Naive B cell (primary cell): ENCODE measurements around the gene DCAF4. TPM values are rescaled to one million over a fixed set of nuclear protein-coding genes. Genes with fewer than 3 reads are reported as not detected.

Source experiments
- ATAC-seq, 2 donors: fragments of 150-1000 bp; cut with Tn5 transposase; 2 replicates each; pipeline ENCODE4 v1.10.0; 2021; ENCODE audit warnings: low read depth in 2 of 2, mild to moderate bottlenecking in 2 of 2, moderate library complexity in 2 of 2
- DNase-seq: peaks from one replicate; pipeline ENCODE4 v3.0.0; 2022
- H3K27ac Mint-ChIP-seq, 6 donors: one replicate each; pipeline ENCODE4 v1.8.0; 2020 to 2022; ENCODE audit warnings: mild to moderate bottlenecking in 6 of 6, mixed read lengths in 6 of 6, moderate library complexity in 5 of 6, inconsistent platforms in 2 of 6
- H3K27me3 Mint-ChIP-seq, 3 donors: one replicate each; pipeline ENCODE4 v1.8.0; 2021 to 2022; ENCODE audit warnings: mixed read lengths in 3 of 3, mild to moderate bottlenecking in 1 of 3
- H3K36me3 Mint-ChIP-seq, 2 donors: one replicate each; pipeline ENCODE4 v1.8.0; 2020 to 2022; ENCODE audit warnings: mixed read lengths in 2 of 2, inconsistent platforms in 1 of 2, mild to moderate bottlenecking in 1 of 2
- H3K4me1 Mint-ChIP-seq, 3 donors: one replicate each; pipeline ENCODE4 v1.8.0; 2020 to 2022; ENCODE audit warnings: mixed read lengths in 3 of 3, inconsistent platforms in 1 of 3, mild to moderate bottlenecking in 1 of 3, moderate library complexity in 1 of 3
- H3K4me3 Mint-ChIP-seq, 8 donors: one replicate each; pipeline ENCODE4 v1.8.0; 2020 to 2022; ENCODE audit warnings: mild to moderate bottlenecking in 8 of 8, mixed read lengths in 8 of 8, moderate library complexity in 8 of 8, inconsistent platforms in 2 of 8
- H3K9me3 Mint-ChIP-seq, 7 donors: one replicate each; pipeline ENCODE4 v1.8.0; 2020 to 2022; ENCODE audit warnings: mixed read lengths in 7 of 7, mild to moderate bottlenecking in 5 of 7, inconsistent platforms in 2 of 7, moderate library complexity in 1 of 7
- polyA plus RNA-seq, 6 donors: library from polyadenylated mRNA; unstranded; fragments of 300-500 nt; fragmentation: Illumina TruSeq; gene quantifications; one replicate each; pipeline ENCODE4 v1.2.3, GENCODE V29; 2021; ENCODE audit warnings: low read depth in 6 of 6

The DCAF4 gene
- polyA plus RNA-seq, 6 donors from 2014 or later, result 11.9 to 19.0 (median 13.3) TPM

DNA sequence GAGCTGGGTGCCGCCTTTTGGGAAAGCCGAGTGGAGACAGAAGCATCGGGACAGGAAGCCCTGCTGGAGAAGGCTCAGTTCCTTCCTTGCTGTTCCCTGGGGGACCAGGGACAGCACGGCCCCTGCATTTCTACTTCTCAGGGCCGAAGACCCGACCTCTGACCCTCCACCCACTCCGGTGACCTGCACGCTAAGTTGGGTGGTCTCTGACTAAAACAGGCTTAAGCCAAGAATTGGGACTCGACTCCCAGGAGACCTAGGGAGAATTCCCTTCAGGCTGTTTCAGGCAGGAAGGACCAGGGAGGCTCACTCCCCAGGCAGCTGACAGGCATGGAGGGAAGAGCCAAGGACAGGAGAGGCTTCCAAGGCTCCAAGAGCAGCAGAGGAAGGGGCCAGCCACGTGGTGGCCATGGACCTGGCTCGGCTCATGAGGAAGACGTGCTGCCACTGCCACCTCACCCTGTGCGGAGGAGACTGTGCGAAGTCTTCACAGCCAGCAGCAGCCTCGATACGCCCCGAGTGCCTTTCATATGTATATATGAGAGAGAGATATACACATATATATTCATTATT lies 43.9 kb downstream of the DCAF4 start:
- no peaks in the 10 kb centered on the region for H3K27me3 Mint-ChIP-seq
- H3K4me1 Mint-ChIP-seq, result no peaks in the 10 kb centered on the region
- H3K36me3 Mint-ChIP-seq, result peaks cover 20% of the 10 kb centered on the region in 2 donors
- DNase-seq (no peak), ATAC-seq (no peak)
- H3K9me3 Mint-ChIP-seq, result no peaks in the 10 kb centered on the region
- no peak overlapping the region for H3K27ac Mint-ChIP-seq
- no peak overlapping the region for H3K4me3 Mint-ChIP-seq

DNA sequence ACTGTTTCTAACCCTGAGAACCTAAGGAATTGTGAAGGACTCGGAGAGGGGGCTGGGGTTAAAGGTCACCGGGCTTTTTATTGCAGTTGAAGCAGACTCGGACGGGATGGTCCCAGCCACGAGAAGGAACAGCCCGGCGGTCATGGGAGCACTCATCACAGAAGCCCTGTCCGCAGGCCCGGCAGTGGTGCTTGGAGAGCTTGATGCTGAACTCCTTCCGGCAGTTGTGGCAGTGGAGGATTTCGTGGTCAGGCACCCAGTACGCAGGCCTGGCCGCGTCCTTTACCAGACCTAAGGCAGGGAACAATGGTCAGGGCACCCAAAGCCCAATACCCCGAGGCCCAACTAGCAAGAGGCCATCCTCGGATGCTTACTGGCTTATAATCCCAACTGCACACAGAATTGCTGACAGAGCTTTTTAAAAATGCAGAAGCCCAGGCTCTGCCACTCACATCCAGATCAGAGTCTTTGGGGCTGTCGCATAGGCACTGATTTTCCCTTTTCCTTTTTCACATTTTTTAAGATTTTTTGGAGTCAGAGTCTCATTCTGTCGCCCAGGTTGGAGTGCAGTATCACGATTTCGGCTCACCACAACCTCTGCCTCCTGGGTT lies 44.7 kb downstream of the DCAF4 start:
- Mint-ChIP-seq H3K9me3 (no peaks in the 10 kb centered on the region), H3K27ac (peak overlapping the region in 1 of 6 donors; percentile 37), H3K4me3 (no peak overlapping the region), H3K4me1 (no peaks in the 10 kb centered on the region), H3K36me3 (peaks cover 16 to 19% of the 10 kb centered on the region in 2 donors), H3K27me3 (no peaks in the 10 kb centered on the region)
- ATAC-seq, result no peak
- DNase-seq, result no peak

DNA sequence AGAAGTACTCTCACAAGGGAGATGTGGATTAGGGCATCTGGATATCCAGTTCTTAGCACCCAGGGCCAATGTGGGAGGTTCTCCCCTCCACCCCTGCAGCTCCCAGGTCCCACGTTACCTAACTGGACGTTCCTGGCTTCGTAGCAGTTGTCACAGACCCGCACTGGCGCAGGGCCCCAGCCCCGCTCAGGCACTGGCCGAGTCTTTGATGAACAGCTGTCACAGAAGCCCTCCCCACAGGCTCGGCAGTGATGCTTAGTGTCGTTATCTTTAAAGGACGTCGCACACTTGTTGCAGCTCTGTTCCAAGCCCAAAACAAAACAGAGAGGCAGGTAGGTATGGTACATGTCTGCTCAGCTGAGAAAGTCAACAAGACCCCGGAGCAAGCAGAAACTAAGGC lies 48.4 kb downstream of the DCAF4 start:
- Mint-ChIP-seq H3K27me3 (no peaks in the 10 kb centered on the region), H3K4me3 (no peak overlapping the region), H3K9me3 (no peaks in the 10 kb centered on the region), H3K4me1 (no peaks in the 10 kb centered on the region), H3K27ac (no peak overlapping the region), H3K36me3 (peaks cover 9 to 15% of the 10 kb centered on the region in 2 donors)
- DNase-seq, result no peak
- no peak for ATAC-seq

DNA sequence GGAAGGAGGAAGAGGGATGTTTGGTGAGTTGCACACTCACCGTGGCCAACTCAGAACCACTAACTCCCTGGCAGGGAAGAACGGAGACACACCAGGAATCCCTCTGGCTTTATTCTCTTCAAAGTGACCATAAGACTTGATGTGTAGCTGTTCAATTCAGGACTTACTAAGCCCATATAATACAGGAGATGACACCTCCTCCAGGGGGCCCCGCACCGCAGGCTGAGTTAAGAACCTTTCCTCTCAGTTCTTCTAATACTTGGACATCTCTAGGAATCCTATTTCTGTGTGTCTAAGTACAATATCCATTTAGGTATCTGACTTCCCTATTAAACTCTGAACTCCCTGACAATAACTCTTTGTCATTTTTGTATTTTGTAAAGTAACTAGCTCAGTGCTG lies 49.5 kb downstream of the DCAF4 start:
- Mint-ChIP-seq H3K4me1 (no peaks in the 10 kb centered on the region), H3K9me3 (no peaks in the 10 kb centered on the region), H3K27me3 (no peaks in the 10 kb centered on the region), H3K27ac (peak overlapping the region in 1 of 6 donors; percentile 69), H3K4me3 (no peak overlapping the region), H3K36me3 (peaks cover 7 to 12% of the 10 kb centered on the region in 2 donors)
- DNase-seq (no peak), ATAC-seq (no peak)

DNA sequence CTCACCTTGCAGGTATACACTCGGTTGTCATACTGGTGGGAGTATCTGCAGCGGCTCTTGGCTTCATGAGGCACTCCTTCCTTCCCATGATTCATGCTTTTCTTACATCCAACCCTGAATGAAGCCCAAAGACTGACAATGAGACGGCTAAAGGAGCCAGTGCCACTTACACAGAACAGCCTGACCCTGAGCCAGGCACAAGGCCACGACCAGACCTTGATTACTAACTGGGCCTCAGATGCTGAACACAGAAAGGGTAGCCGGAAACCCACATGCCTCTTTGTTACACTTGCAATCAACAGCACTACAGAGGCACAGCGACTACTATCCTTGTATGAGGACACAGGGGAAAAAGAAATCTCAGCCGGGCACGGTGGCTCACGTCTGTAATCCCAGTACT lies 52.6 kb downstream of the DCAF4 start:
- ATAC-seq (no peak), DNase-seq (no peak)
- H3K27ac Mint-ChIP-seq, result no peak overlapping the region
- peaks cover 17 to 19% of the 10 kb centered on the region in 2 donors for H3K36me3 Mint-ChIP-seq
- H3K4me1 Mint-ChIP-seq, result no peaks in the 10 kb centered on the region
- no peak overlapping the region for H3K4me3 Mint-ChIP-seq
- no peaks in the 10 kb centered on the region for H3K27me3 Mint-ChIP-seq
- H3K9me3 Mint-ChIP-seq, result peaks cover 0 to under 1% (median 0%) of the 10 kb centered on the region in 7 donors

DNA sequence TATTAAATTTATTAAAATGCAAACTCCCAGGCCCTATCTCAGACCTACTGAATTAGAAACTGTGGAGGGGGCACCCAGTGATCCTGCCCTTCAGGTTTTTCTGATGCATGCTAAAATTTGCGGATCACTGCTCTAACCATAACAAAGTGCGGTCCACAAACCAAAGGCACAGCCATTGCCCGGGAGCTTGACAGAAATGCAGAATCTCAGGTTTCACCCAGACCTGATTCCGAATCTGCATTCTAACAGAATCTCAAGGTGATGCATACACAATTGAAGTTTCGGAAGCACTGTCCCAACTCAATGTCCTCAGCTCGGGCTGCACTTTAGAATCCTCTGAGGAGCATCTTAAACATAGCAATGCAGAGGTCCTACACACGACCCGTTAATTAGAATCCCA lies 54.6 kb downstream of the DCAF4 start:
- Mint-ChIP-seq H3K27ac (no peak overlapping the region), H3K4me1 (no peaks in the 10 kb centered on the region), H3K4me3 (no peak overlapping the region), H3K27me3 (no peaks in the 10 kb centered on the region), H3K36me3 (peaks cover 22 to 28% of the 10 kb centered on the region in 2 donors), H3K9me3 (peaks cover 0 to 2% (median 0%) of the 10 kb centered on the region in 7 donors)
- no peak for DNase-seq
- no peak for ATAC-seq

DNA sequence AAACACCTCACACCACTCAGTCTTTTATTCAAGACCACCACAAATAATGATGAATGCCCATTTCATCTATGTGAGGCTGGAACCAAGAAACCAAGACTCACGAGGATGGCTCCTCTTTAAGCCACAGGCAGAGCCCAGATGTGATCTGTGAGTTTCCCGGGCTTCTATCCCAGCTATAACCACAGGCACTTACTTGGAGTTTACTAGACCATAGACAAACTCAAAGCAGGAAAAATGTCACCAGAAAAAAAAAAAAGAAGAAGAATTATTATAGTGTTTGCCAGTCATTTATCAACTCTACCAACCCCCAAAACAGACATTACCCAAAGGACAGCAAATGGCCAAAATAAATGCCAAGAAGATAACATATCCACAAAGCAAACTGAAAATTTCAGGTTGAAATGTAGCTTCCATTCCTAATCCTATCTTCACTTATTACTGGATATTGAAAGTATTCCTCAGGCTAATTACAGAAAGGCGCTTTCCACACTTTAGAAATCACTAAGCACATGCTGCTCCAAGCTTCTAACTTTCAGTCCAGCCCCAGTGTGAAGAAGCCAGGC lies 56.0 kb downstream of the DCAF4 start:
- peak overlapping the region in 1 of 6 donors; percentile 81 for H3K27ac Mint-ChIP-seq
- H3K36me3 Mint-ChIP-seq, result peaks cover 23 to 28% of the 10 kb centered on the region in 2 donors

DNA sequence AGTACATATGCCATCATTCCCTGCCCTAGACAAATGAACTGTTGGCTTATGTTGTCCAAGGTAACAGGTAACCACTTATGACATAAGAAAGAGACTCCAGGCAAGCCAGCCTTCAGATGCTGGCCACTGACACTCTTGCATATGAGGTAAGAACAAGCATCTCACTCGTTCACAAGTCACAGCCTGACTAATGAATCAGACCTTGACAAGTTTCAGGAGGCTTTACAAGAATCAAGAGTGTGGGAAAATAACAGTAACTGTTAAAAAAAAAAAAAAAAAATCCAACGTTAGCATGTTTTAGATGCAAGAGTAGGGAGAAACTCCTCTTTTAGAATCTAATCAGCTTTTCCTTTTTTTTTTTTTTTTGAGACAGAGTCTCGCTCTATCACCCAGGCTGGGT lies 60.0 kb downstream of the DCAF4 start:
- H3K36me3 Mint-ChIP-seq, result peaks cover 21 to 23% of the 10 kb centered on the region in 2 donors
- H3K9me3 Mint-ChIP-seq, result peaks cover 0 to 2% (median 0%) of the 10 kb centered on the region in 7 donors
- DNase-seq (no peak), ATAC-seq (no peak)
- H3K27me3 Mint-ChIP-seq, result no peaks in the 10 kb centered on the region
- no peak overlapping the region for H3K4me3 Mint-ChIP-seq
- H3K4me1 Mint-ChIP-seq, result no peaks in the 10 kb centered on the region
- no peak overlapping the region for H3K27ac Mint-ChIP-seq

More for the DNA sequence above, 56.0 kb downstream of the DCAF4 start:
- H3K27me3 Mint-ChIP-seq, result no peaks in the 10 kb centered on the region
- no peak overlapping the region for H3K4me3 Mint-ChIP-seq
- peaks cover 0 to 2% (median 0%) of the 10 kb centered on the region in 7 donors for H3K9me3 Mint-ChIP-seq
- no peaks in the 10 kb centered on the region for H3K4me1 Mint-ChIP-seq
- no peak for DNase-seq
- no peak for ATAC-seq

DNA sequence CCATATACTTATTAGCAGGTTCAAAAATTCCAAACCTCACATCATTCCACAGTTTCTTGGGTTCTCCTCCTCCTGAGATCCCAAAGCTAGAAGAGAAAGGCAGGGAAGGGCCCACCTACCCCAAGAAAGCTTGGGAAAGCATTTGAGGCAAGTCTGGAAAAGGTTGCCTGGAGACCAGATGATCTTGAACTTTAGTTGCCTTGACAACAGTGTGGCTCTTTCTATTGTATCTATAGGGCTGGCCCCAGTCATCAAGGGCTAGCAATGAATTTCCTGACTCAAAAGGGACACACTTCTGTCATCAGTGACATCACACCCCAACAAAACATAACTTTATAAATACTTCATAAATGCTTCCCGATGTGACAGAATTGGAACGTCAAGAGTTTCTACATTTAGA lies 60.6 kb downstream of the DCAF4 start:
- Mint-ChIP-seq H3K27ac (no peak overlapping the region), H3K27me3 (no peaks in the 10 kb centered on the region), H3K36me3 (peaks cover 18 to 22% of the 10 kb centered on the region in 2 donors), H3K4me3 (no peak overlapping the region), H3K4me1 (no peaks in the 10 kb centered on the region), H3K9me3 (peaks cover 0 to 2% (median 0%) of the 10 kb centered on the region in 7 donors)
- no peak for DNase-seq
- no peak for ATAC-seq

DNA sequence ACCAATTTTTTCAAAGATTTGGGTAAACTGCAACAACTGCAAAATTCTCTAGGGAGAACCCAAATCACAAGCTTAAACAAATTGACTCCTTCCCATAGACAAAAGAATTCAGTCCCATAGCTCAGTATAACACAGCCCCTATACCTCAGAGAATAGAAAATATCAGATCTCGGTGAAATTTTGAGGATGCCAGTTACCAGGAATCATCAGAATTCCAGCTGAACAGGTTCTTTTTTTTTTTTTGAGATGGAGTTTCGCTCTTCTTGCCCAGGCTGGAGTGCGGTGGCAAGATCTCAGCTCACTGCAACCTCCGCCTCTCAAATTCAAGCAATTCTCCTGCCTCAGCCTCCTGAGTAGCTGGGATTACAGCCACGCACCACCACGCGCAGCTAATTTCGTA lies 63.9 kb downstream of the DCAF4 start:
- ATAC-seq (no peak), DNase-seq (no peak)
- H3K27me3 Mint-ChIP-seq, result no peaks in the 10 kb centered on the region
- no peak overlapping the region for H3K4me3 Mint-ChIP-seq
- H3K9me3 Mint-ChIP-seq, result peaks cover 0 to 1% (median 0%) of the 10 kb centered on the region in 7 donors
- no peaks in the 10 kb centered on the region for H3K4me1 Mint-ChIP-seq
- peaks cover 1 to 8% of the 10 kb centered on the region in 2 donors for H3K36me3 Mint-ChIP-seq
- peak overlapping the region in 1 of 6 donors; percentile 66 for H3K27ac Mint-ChIP-seq

DNA sequence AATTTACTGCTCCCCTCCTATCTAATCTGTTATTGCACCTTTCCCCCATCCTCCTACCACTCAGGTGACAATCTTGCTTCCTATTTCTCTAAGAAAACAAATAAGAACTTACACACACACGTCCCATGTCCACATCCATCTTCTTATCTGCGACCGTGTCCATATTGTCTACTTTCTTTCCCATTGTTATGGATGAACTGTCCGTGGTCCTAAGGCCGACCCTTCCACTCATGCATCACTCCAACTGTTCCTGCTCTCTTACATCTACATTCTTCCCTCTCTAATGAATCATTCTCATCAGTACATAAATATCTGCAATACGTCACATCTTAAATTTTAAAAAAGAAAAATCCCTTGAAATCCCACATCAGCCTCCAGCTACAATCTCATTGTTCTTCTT lies 70.7 kb downstream of the DCAF4 start:
- H3K4me1 Mint-ChIP-seq, result peaks cover 0 to 5% (median 2%) of the 10 kb centered on the region in 3 donors
- peak overlapping the region in 1 of 8 donors; percentile 6 for H3K4me3 Mint-ChIP-seq
- H3K9me3 Mint-ChIP-seq, result no peaks in the 10 kb centered on the region
- DNase-seq, result no peak
- no peaks in the 10 kb centered on the region for H3K27me3 Mint-ChIP-seq
- peaks cover 21 to 33% of the 10 kb centered on the region in 2 donors for H3K36me3 Mint-ChIP-seq
- ATAC-seq, result no peak
- H3K27ac Mint-ChIP-seq, result peak overlapping the region in 1 of 6 donors; percentile 21

DNA sequence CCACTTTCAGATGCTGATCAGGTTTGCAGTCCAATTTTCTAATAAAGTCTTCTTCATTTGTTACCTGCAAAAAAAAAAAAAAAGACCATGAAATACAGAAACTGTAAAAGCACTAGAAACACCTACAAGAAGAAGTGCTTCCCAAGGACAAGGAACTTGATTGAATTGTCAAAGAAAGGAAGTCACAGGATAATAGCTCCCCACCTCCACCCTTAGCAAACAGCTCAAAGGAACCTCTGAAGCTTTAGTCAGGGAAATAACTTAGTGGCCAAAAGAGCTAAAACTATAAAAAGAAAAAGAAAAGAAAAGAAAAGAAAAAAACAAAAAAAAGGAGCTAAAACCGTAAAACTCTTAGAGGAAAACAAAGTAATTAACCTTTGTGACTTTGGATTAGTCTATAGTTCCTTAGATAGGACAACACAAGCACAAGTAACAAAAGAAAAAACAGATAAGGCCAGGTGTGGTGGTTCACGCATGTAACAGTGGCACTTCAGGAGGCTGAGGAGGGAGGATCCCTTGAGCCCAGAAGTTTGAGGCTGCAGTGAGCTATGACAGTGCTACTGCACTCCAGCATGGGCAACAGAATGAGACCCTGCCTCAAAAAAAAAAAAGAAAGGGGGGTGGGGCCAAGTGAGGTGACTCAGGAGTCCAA lies 72.1 kb downstream of the DCAF4 start:
- DNase-seq (no peak), ATAC-seq (no peak)
- H3K4me1 Mint-ChIP-seq, result peaks cover 0 to 5% (median 2%) of the 10 kb centered on the region in 3 donors
- peak overlapping the region in 2 of 6 donors; percentile 44 to 52 for H3K27ac Mint-ChIP-seq
- no peak overlapping the region for H3K4me3 Mint-ChIP-seq
- no peaks in the 10 kb centered on the region for H3K27me3 Mint-ChIP-seq
- H3K36me3 Mint-ChIP-seq, result peaks cover 21 to 33% of the 10 kb centered on the region in 2 donors
- no peaks in the 10 kb centered on the region for H3K9me3 Mint-ChIP-seq

DNA sequence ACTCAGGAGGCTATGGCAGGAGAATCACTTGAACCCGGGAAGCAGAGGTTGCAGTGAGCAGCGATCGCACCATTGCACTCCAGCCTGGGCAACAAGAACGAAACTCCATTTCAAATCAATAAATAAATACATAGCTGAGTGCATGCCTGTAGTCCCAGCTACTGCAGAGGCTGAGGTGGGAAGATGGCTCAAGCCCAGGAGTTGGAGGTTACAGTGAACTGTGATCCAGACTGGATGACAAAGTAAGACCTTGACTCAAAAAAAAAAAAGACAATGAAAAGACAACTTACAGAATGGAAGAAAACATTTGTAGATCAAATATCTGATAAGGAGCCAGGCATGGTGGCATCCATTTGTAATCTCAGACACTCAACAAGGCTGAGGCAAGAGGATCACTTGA lies 73.1 kb downstream of the DCAF4 start:
- H3K27ac Mint-ChIP-seq, result peak overlapping the region in 2 of 6 donors; percentile 24 to 90
- ATAC-seq, result no peak
- DNase-seq, result no peak
- H3K4me3 Mint-ChIP-seq, result no peak overlapping the region
- no peaks in the 10 kb centered on the region for H3K27me3 Mint-ChIP-seq
- H3K36me3 Mint-ChIP-seq, result peaks cover 21 to 33% of the 10 kb centered on the region in 2 donors
- H3K9me3 Mint-ChIP-seq, result no peaks in the 10 kb centered on the region
- peaks cover 0 to 5% (median 2%) of the 10 kb centered on the region in 3 donors for H3K4me1 Mint-ChIP-seq

DNA sequence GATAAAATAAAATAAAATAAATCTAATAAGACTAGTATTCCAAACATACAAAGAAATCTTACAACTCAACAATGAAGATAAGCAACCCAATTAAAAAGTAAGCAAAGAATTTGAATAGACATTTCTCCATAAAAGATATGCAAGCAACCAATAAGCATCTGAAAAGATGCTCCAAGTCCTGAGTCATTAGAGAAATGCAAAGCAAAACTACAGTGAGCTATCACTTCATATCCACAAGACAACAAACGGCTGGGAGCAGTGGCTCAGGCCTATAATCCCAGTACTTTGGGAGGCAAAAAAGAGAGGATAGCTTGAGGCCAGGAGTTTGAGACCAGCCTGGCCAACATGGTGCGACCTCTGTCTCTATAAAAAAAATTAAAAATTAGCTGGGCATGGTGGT lies 73.8 kb downstream of the DCAF4 start:
- H3K27ac Mint-ChIP-seq, result no peak overlapping the region
- no peak for ATAC-seq
- DNase-seq, result no peak
- peaks cover 0 to 5% (median 2%) of the 10 kb centered on the region in 3 donors for H3K4me1 Mint-ChIP-seq
- H3K4me3 Mint-ChIP-seq, result no peak overlapping the region
- H3K27me3 Mint-ChIP-seq, result no peaks in the 10 kb centered on the region
- H3K36me3 Mint-ChIP-seq, result peaks cover 21 to 33% of the 10 kb centered on the region in 2 donors
- no peaks in the 10 kb centered on the region for H3K9me3 Mint-ChIP-seq
